NCI-H446 (cell line): Measurements from ENCODE around the gene ACTR3C.
"Not testable (repeated sequence)": the region's sequence is repeated elsewhere in the genome, so short reads cannot be mapped to it uniquely, and the experiment has no call there.

ENCODE experiments used
- DNase-seq, 2 experiments: peaks; one replicate each; lab custom pipeline; 2025; lab: John Stamatoyannopoulos, UW

ACTR3C gene

GRCh38 chr7:150202894-150203293 lies 120.5 kb downstream of the ACTR3C start:
- DNase-seq: not testable (repeated sequence)
